Neutrophil (primary cell): ENCODE measurements around the gene MALRD1.

ENCODE experiments used
- H3K27ac ChIP-seq: fragments of 200-600 bp; sonication (generic); 2 replicates; pipeline ENCODE4 v1.5.1; 2016; ENCODE audit warnings: mild to moderate bottlenecking, moderate library complexity
- H3K27me3 ChIP-seq: fragments of 200-600 bp; sonication (generic); 2 replicates; pipeline ENCODE4 v1.6.0; 2016; ENCODE audit warnings: mild to moderate bottlenecking
- H3K36me3 ChIP-seq: fragments of 200-600 bp; sonication (generic); 2 replicates; pipeline ENCODE4 v1.5.1; 2017
- H3K4me1 ChIP-seq, 2 experiments: fragments of 200-600 bp in 1 of 2; sonication (generic) in 1 of 2; 1 replicate in 1 of 2; 2 replicates in 1 of 2; pipeline versions ENCODE4 v1.5.1 to v1.6.1; 2013 to 2016; ENCODE audit warnings: low read depth in 1 of 2, low read length in 1 of 2, mild to moderate bottlenecking in 1 of 2, moderate library complexity in 1 of 2; ENCODE audit not compliant: control insufficient read depth in 1 of 2, insufficient read depth in 1 of 2
- H3K4me3 ChIP-seq, 2 experiments: fragments of 200-600 bp in 1 of 2; sonication (generic) in 1 of 2; 1 replicate in 1 of 2; 2 replicates in 1 of 2; pipeline ENCODE4 v1.5.1; 2013 to 2016; ENCODE audit warnings: low read depth in 1 of 2, low read length in 1 of 2, mild to moderate bottlenecking in 1 of 2, moderate library complexity in 1 of 2
- H3K9me3 ChIP-seq: fragments of 200-600 bp; sonication (generic); 2 replicates; pipeline ENCODE4 v1.5.1; 2016
- CTCF ChIP-seq: fragments of 200-600 bp; sonication (generic); IDR thresholded peaks from 2 replicates; pipeline ENCODE4 v1.5.1; 2016; ENCODE audit warnings: antibody characterized with exemption

MALRD1 gene

GRCh38 chr10:19048489-19048888 lies at the start of gene MALRD1:
Gene MALRD1, plus strand, starts transcription at chr10:19048801. Its CDS starts 138 bp downstream, at chr10:19048939.
- Histone ChIP-seq H3K27me3 (no peaks in the 10 kb centered on the region), H3K9me3 (no peaks in the 10 kb centered on the region), H3K27ac (no peak within 1 kb of the TSS), H3K4me1 (no peaks in the 10 kb centered on the region), H3K36me3 (no peaks in the 10 kb centered on the region), H3K4me3 (no peak within 1 kb of the TSS)
- no peak for TF ChIP-seq CTCF

GRCh38 chr10:19003341-19003740 lies 45.3 kb upstream of the MALRD1 start:
- Histone ChIP-seq H3K27me3 (no peaks in the 10 kb centered on the region), H3K9me3 (no peaks in the 10 kb centered on the region), H3K36me3 (no peaks in the 10 kb centered on the region), H3K27ac (no peak overlapping the region), H3K4me1 (no peaks in the 10 kb centered on the region), H3K4me3 (no peak overlapping the region)
- TF ChIP-seq CTCF: no peak

- no peaks in the 10 kb centered on the region for H3K9me3 ChIP-seq
- H3K27ac ChIP-seq: no peak overlapping the region
- H3K36me3 ChIP-seq: no peaks in the 10 kb centered on the region
- H3K4me3 ChIP-seq: no peak overlapping the region
- no peaks in the 10 kb centered on the region for H3K4me1 ChIP-seq
- no peak for TF ChIP-seq CTCF
- no peaks in the 10 kb centered on the region for H3K27me3 ChIP-seq
Measured at GRCh38 chr10:19012111-19012510, 36.5 kb upstream of the MALRD1 start.

GRCh38 chr10:19014034-19014433 lies 34.6 kb upstream of the MALRD1 start:
- H3K27ac ChIP-seq: no peak overlapping the region
- no peak for TF ChIP-seq CTCF
- H3K4me3 ChIP-seq: no peak overlapping the region
- H3K27me3 ChIP-seq: no peaks in the 10 kb centered on the region
- no peaks in the 10 kb centered on the region for H3K4me1 ChIP-seq
- no peaks in the 10 kb centered on the region for H3K36me3 ChIP-seq
- H3K9me3 ChIP-seq: no peaks in the 10 kb centered on the region

- no peaks in the 10 kb centered on the region for H3K9me3 ChIP-seq
- no peak overlapping the region for H3K27ac ChIP-seq
- H3K4me3 ChIP-seq: no peak overlapping the region
- TF ChIP-seq CTCF: no peak
- H3K4me1 ChIP-seq: no peaks in the 10 kb centered on the region
- H3K27me3 ChIP-seq: no peaks in the 10 kb centered on the region
- H3K36me3 ChIP-seq: no peaks in the 10 kb centered on the region
Measured at GRCh38 chr10:19014498-19014897, 34.1 kb upstream of the MALRD1 start.
